HepG2 (cell line): Measurements from ENCODE around the gene FHDC1. TPM values are rescaled to one million over a fixed set of nuclear protein-coding genes. Genes with fewer than 3 reads are reported as not detected.

Experiments used
- ATAC-seq: fragments of 200-7000 bp; cut with Tn5 transposase; 3 replicates; pipeline ENCODE4 v1.9.1; 2020; ENCODE audit warnings: mild to moderate bottlenecking, moderate library complexity
- BruUV-seq: library from RNA; stranded (reverse); fragments of 400-500 nt; replicated peaks from 2 replicates; lab custom pipeline; 2021; lab: Mats Ljungman, UMichigan
- CTCF ChIA-PET: fragments of 300-600 bp; formaldehyde crosslinking; extraction: SDS; loops from one replicate; lab custom pipeline; 2021; ENCODE audit warnings: low total read pairs, inconsistent platforms, low intra/inter-chr PET ratio; lab: Yijun Ruan, JAX
- POLR2A ChIA-PET: fragments of 350-600 bp; sonication (Branson Sonifier 250); formaldehyde crosslinking; loops from one replicate; lab custom pipeline; 2020; ENCODE audit warnings: antibody characterized with exemption, inconsistent platforms; lab: Yijun Ruan, JAX
- DNase-seq: peaks from one replicate; pipeline ENCODE4 v3.0.0-alpha.2; 2015; ENCODE audit warnings: low spot score
- FAIRE-seq: peaks from 3 replicates; lab custom pipeline; 2011; peaks lifted over from hg19 to GRCh38; lab: Jason Lieb, UNC
- H2AFZ ChIP-seq: one replicate; pipeline ENCODE4 v1.6.1; 2011; ENCODE audit warnings: low read length, inconsistent platforms
- H3K27ac ChIP-seq: fragments of 300-600 bp; 3 replicates; pipeline ENCODE4 v1.8.0; 2011; ENCODE audit warnings: mixed run types, mild to moderate bottlenecking, mixed read lengths, low read length, inconsistent platforms; ENCODE audit not compliant: insufficient read depth; ENCODE audit errors: extremely low read length
- H3K27me3 ChIP-seq, 2 experiments: fragments of 200-600 bp in 1 of 2; 2 replicates in 1 of 2; 3 replicates in 1 of 2; pipeline versions ENCODE4 v1.6.0 to v1.8.0; 2011; ENCODE audit warnings: low read length in 2 of 2, mild to moderate bottlenecking in 2 of 2, moderate library complexity in 2 of 2, inconsistent platforms in 1 of 2; ENCODE audit not compliant: insufficient read depth in 2 of 2, control insufficient read depth in 1 of 2
- H3K36me3 ChIP-seq, 2 experiments: fragments of 200-600 bp in 1 of 2; replicated peaks in 1 of 2; 2 replicates in 1 of 2; 3 replicates in 1 of 2; pipeline versions ENCODE4 v1.5.1 to v1.8.0; 2011; ENCODE audit warnings: low read length in 2 of 2, inconsistent platforms in 1 of 2; ENCODE audit not compliant: insufficient read depth in 2 of 2, control insufficient read depth in 1 of 2
- H3K4me1 ChIP-seq: 2 replicates; pipeline ENCODE4 v1.5.1; 2012; ENCODE audit warnings: low read length, inconsistent platforms; ENCODE audit not compliant: insufficient read depth
- H3K4me2 ChIP-seq: 2 replicates; pipeline ENCODE4 v1.6.0; 2011; ENCODE audit warnings: low read depth, low read length, inconsistent platforms
- H3K4me3 ChIP-seq, 3 experiments: fragments of 200-600 bp in 1 of 3; sonication (generic), shearing (Covaris generic) in 1 of 3; replicated peaks in 1 of 3; 2 replicates each; pipeline ENCODE4 v1.5.1; 2011 to 2016; ENCODE audit warnings: low read length in 3 of 3, inconsistent platforms in 2 of 3, low read depth in 2 of 3, mild to moderate bottlenecking in 2 of 3, control low read depth in 1 of 3, mixed read lengths in 1 of 3; ENCODE audit not compliant: insufficient read depth in 1 of 3
- H3K79me2 ChIP-seq: one replicate; pipeline ENCODE4 v1.6.1; 2011; ENCODE audit warnings: low read length, inconsistent platforms; ENCODE audit not compliant: insufficient read depth
- H3K9ac ChIP-seq: 2 replicates; pipeline ENCODE4 v1.6.0; 2011; ENCODE audit warnings: mild to moderate bottlenecking, low read depth, low read length, inconsistent platforms; ENCODE audit not compliant: insufficient read depth
- H3K9me3 ChIP-seq: 2 replicates; pipeline ENCODE4 v1.5.1; 2012; ENCODE audit warnings: mild to moderate bottlenecking, low read length
- H4K20me1 ChIP-seq: 2 replicates; pipeline ENCODE4 v1.6.0; 2011; ENCODE audit warnings: inconsistent platforms, mild to moderate bottlenecking, low read length, moderate library complexity; ENCODE audit not compliant: insufficient read depth
- ARID5B ChIP-seq: IDR thresholded peaks from 2 replicates; pipeline ENCODE4 v1.4.0; 2020; ENCODE audit warnings: mild to moderate bottlenecking, missing genetic modification reagents
- HNF4A ChIP-seq: sonication (generic); formaldehyde crosslinking; IDR thresholded peaks from 2 replicates; pipeline ENCODE4 v1.4.0; 2020; ENCODE audit warnings: missing genetic modification reagents
- MAZ ChIP-seq, 2 experiments: sonication (generic) in 1 of 2; formaldehyde crosslinking in 1 of 2; IDR thresholded peaks; 2 replicates each; pipeline versions ENCODE4 v1.5.0 to v1.6.1; 2012 to 2020; ENCODE audit warnings: low read depth in 2 of 2, mild to moderate bottlenecking in 2 of 2, borderline replicate concordance in 1 of 2, improper control_type of control experiment in 1 of 2, low read length in 1 of 2, missing genetic modification reagents in 1 of 2, moderate library complexity in 1 of 2
- ZBTB10 ChIP-seq: sonication (generic); formaldehyde crosslinking; IDR thresholded peaks from 2 replicates; pipeline ENCODE4 v1.4.0; 2020; ENCODE audit warnings: missing genetic modification reagents, borderline replicate concordance
- ZGPAT ChIP-seq: IDR thresholded peaks from 2 replicates; pipeline ENCODE4 v1.6.1; 2016; ENCODE audit warnings: mild to moderate bottlenecking
- ZNF672 ChIP-seq: sonication (generic); formaldehyde crosslinking; IDR thresholded peaks from 2 replicates; pipeline ENCODE4 v1.8.1; 2022; ENCODE audit warnings: missing genetic modification reagents
- ZNF790 ChIP-seq: sonication (generic); formaldehyde crosslinking; IDR thresholded peaks from 2 replicates; pipeline ENCODE4 v1.8.0; 2022; ENCODE audit warnings: missing genetic modification reagents, mild to moderate bottlenecking, borderline replicate concordance
- ZSCAN31 ChIP-seq: sonication (generic); formaldehyde crosslinking; IDR thresholded peaks from 2 replicates; pipeline ENCODE4 v1.5.0; 2020; ENCODE audit warnings: low read depth, mild to moderate bottlenecking, missing genetic modification reagents
- WGBS: methylation state at CpG from one replicate; pipeline ENCODE4 v1.1.6; 2017; ENCODE audit warnings: low lambda C conversion rate; 5-methylcytosine and 5-hydroxymethylcytosine counted together
- in situ Hi-C: cut with HindIII; loops from 2 replicates; pipeline ENCODE4 v1.10.0; 2017; ENCODE audit warnings: low pct_unique_long_range_greater_than_20kb; ENCODE audit not compliant: extremely low pct_ligation_motif_present
- intact Hi-C: fragments of 100-400 bp; cut with micrococcal nuclease; formaldehyde crosslinking; loops from one replicate; pipeline ENCODE4 v1.10.0; 2022; ENCODE audit not compliant: unreplicated experiment
- polyA plus RNA-seq, 8 experiments: library from polyadenylated mRNA; depleted of rRNA in 3 of 8; stranded (reverse) in 7 of 8; unstranded in 1 of 8; fragments of >200 nt; fragmentation: Illumina TruSeq in 4 of 8; extraction: Trizol in 4 of 8; gene quantifications; 2 replicates each; pipeline versions ENCODE4 v1.2.1 to v1.2.3, GENCODE V29; 2011 to 2016; ENCODE audit warnings: low read depth in 4 of 8, missing spikeins in 1 of 8, mixed read lengths in 1 of 8; ENCODE audit not compliant: insufficient read depth in 1 of 8
- total RNA-seq, 5 experiments: library from RNA; depleted of rRNA; stranded (reverse); fragments of >200 nt; fragmentation: Illumina TruSeq; extraction: Trizol; gene quantifications; 2 replicates each; pipeline ENCODE4 v1.2.3, GENCODE V29; 2016; ENCODE audit warnings: low read depth in 1 of 5

Gene FHDC1
- total and polyA plus RNA-seq, 2 of the 13 experiments (the other 11 are each of a cell fraction or from before 2014, with no cell fraction given), result 0.07 to 0.15 TPM

DNA sequence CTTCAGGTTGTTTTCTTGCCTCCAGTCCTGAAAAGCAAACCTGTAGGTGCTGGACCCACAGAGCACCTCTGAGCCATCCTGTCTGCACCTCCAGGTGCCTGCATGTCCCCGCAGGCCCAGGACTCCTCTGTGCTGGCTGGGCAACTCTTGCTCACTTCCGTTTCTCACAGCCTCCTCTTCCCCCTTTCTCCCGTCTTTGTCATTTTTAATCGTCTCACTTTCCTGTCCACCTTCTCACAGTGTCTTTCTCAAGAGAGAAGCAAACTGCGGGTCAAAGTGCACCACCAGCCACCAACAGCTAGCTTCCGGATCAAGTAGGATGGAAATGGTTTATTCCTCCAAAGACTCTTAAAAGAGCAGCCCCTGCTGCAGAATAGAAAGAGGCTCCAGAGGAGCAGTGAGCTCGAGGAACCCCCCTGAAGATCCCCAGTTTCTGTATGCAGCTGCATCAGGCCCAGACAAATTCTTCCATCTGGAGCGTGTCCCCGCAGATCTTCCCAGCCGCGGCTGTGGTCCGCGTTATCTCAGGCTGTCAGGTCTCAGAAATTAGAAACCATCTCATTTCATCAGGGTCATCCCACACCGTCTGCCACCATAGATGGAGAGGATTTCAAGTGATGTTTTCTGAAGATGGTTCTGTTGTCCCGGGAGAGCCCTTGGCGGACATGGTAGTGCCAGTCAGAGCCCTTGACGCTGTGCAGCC, 87.7 kb downstream of the FHDC1 start:
- no TSS peak for BruUV-seq
- POLR2A ChIA-PET, result no interaction called here
- 52% methylated on average over 17 of the region's 17 CpGs for WGBS
- in situ Hi-C loops, result no loop called here
- Histone ChIP-seq H3K27ac (no peak overlapping the region), H3K4me3 (no peak overlapping the region), H3K27me3 (peaks cover 0 to 10% of the 10 kb centered on the region in 2 experiments; a peak in 2 of 5 replicates), H2AFZ (no peak overlapping the region), H3K4me1 (peaks cover 14% of the 10 kb centered on the region), H3K9ac (no peak overlapping the region), H4K20me1 (no peaks in the 10 kb centered on the region), H3K9me3 (no peaks in the 10 kb centered on the region), H3K4me2 (peak overlapping the region; percentile 34), H3K36me3 (no peaks in the 10 kb centered on the region), H3K79me2 (no peaks in the 10 kb centered on the region)
- ATAC-seq (peak; percentile 59), DNase-seq (no peak), FAIRE-seq (no peak)
- intact Hi-C loops, result no loop called here
- CTCF ChIA-PET, result no interaction called here
- TF ChIP-seq ARID5B (CRISPR knock-in tag), result no peak
- 0 out of 2 replicates have a peak, but pooled peaks have one; percentile 12 for TF ChIP-seq HNF4A (CRISPR knock-in tag)

GRCh38 chr4:153024466-153024865, 88.3 kb downstream of the FHDC1 start:
- DNase-seq (no peak), ATAC-seq (no peak), FAIRE-seq (no peak)
- WGBS, result 77% methylated on average over 6 of the region's 6 CpGs
- POLR2A ChIA-PET, result no interaction called here
- H2AFZ ChIP-seq, result no peak overlapping the region
- H3K9ac ChIP-seq, result no peak overlapping the region
- BruUV-seq, result no TSS peak
- CTCF ChIA-PET, result no interaction called here
- intact Hi-C loops (no loop called here), in situ Hi-C loops (no loop called here)
- no peak overlapping the region for H3K27ac ChIP-seq
- no peaks in the 10 kb centered on the region for H3K9me3 ChIP-seq
- H3K79me2 ChIP-seq, result no peaks in the 10 kb centered on the region
- H4K20me1 ChIP-seq, result no peaks in the 10 kb centered on the region
- H3K4me1 ChIP-seq, result peaks cover 14% of the 10 kb centered on the region
- no peak overlapping the region for H3K4me3 ChIP-seq
- no peak overlapping the region for H3K4me2 ChIP-seq
- no peaks in the 10 kb centered on the region for H3K36me3 ChIP-seq
- peaks cover 0 to 10% of the 10 kb centered on the region in 2 experiments; a peak in 2 of 5 replicates for H3K27me3 ChIP-seq
- no peak for TF ChIP-seq ZNF672
- no peak for TF ChIP-seq ZBTB10 (CRISPR knock-in tag)
- no peak for TF ChIP-seq ZSCAN31
- TF ChIP-seq MAZ (IDR thresholded peaks at IDR 0.05; ENCODE audit: borderline replicate concordance, low read depth, low read length), result no peak
- no peak for TF ChIP-seq MAZ (CRISPR knock-in tag; IDR thresholded peaks at IDR 0.05; ENCODE audit: low read depth)
- no peak for TF ChIP-seq ZNF790 (CRISPR knock-in tag)
- TF ChIP-seq ZGPAT (CRISPR knock-in tag), result no peak
